ENCODE data around the gene GLB1L3.

DNA sequence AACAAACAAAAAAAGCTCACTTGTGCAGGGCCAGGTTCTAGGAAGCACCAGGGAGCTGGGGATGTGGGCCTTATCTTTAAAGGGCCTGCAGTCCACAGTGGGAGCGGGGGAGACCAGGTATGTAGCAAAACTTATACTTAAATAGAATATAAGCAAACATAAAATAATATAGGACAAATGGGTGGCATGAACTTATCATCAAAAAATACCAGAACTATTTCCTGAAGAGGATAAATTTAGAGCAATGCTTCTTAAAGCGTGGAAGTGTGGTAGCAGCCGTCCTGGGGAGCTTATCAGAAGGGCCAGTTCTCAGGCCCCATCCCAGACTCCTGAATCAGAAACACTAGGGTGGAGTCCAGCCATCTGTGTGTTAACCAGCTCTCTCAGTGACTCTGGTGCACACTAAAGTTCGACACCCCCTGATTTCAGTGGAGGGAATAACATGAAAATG lies 42.4 kb upstream of the GLB1L3 start:
- TF ChIP-seq TAF1 (IDR thresholded peaks at IDR 0.05; ENCODE audit: low read depth): no peak
- no peak for TF ChIP-seq EGR1 (IDR thresholded peaks at IDR 0.05)
- TF ChIP-seq NFIC (IDR thresholded peaks at IDR 0.05): no peak
- TF ChIP-seq EP300 (IDR thresholded peaks at IDR 0.05; ENCODE audit: borderline replicate concordance): no peak
- no peak for TF ChIP-seq TEAD4 (IDR thresholded peaks at IDR 0.05)
- TF ChIP-seq CEBPB (IDR thresholded peaks at IDR 0.05): no peak
- TF ChIP-seq TCF12 (IDR thresholded peaks at IDR 0.05; ENCODE audit: low read depth): no peak
- TF ChIP-seq, protein P1, sequence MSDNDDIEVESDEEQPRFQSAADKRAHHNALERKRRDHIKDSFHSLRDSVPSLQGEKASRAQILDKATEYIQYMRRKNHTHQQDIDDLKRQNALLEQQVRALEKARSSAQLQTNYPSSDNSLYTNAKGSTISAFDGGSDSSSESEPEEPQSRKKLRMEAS (IDR thresholded peaks at IDR 0.05): no peak
- TF ChIP-seq YY1 (IDR thresholded peaks at IDR 0.05; ENCODE audit: low read depth): no peak
- TF ChIP-seq, protein P2, sequence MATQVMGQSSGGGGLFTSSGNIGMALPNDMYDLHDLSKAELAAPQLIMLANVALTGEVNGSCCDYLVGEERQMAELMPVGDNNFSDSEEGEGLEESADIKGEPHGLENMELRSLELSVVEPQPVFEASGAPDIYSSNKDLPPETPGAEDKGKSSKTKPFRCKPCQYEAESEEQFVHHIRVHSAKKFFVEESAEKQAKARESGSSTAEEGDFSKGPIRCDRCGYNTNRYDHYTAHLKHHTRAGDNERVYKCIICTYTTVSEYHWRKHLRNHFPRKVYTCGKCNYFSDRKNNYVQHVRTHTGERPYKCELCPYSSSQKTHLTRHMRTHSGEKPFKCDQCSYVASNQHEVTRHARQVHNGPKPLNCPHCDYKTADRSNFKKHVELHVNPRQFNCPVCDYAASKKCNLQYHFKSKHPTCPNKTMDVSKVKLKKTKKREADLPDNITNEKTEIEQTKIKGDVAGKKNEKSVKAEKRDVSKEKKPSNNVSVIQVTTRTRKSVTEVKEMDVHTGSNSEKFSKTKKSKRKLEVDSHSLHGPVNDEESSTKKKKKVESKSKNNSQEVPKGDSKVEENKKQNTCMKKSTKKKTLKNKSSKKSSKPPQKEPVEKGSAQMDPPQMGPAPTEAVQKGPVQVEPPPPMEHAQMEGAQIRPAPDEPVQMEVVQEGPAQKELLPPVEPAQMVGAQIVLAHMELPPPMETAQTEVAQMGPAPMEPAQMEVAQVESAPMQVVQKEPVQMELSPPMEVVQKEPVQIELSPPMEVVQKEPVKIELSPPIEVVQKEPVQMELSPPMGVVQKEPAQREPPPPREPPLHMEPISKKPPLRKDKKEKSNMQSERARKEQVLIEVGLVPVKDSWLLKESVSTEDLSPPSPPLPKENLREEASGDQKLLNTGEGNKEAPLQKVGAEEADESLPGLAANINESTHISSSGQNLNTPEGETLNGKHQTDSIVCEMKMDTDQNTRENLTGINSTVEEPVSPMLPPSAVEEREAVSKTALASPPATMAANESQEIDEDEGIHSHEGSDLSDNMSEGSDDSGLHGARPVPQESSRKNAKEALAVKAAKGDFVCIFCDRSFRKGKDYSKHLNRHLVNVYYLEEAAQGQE (IDR thresholded peaks at IDR 0.05; ENCODE audit: low read depth): no peak
- no peak for TF ChIP-seq RAD21 (IDR thresholded peaks at IDR 0.05; ENCODE audit: low read depth)
- TF ChIP-seq FOXM1 (IDR thresholded peaks at IDR 0.05; ENCODE audit: borderline replicate concordance, low read depth): no peak
- TF ChIP-seq ZBTB7A (IDR thresholded peaks at IDR 0.05; ENCODE audit: low read depth): no peak

Measured in Ishikawa (cell line).